Uterus (tissue), 4 donors: ENCODE results near the gene ZFYVE21. TPM values are rescaled to one million over a fixed set of nuclear protein-coding genes. Genes with fewer than 3 reads are reported as not detected.

ENCODE experiments used
- DNase-seq, 2 donors: peaks; one replicate each; pipeline ENCODE4 v3.0.0-alpha.2; 2019 to 2020
- H3K27ac ChIP-seq, 2 donors: fragments of 200-600 bp; sonication (generic); 1 replicate in 1 of 2; 2 replicates in 1 of 2; pipeline ENCODE4 v1.5.1; 2016 to 2018
- H3K27me3 ChIP-seq, 2 donors: fragments of 200-600 bp; sonication (generic); one replicate each; pipeline ENCODE4 v1.5.1; 2018 to 2019; ENCODE audit warnings: control low read depth in 1 of 2
- H3K36me3 ChIP-seq, 2 donors: fragments of 200-600 bp; sonication (generic); one replicate each; pipeline ENCODE4 v1.5.1; 2019; ENCODE audit warnings: control low read depth in 1 of 2
- H3K4me1 ChIP-seq, 2 donors: fragments of 200-600 bp; sonication (generic); one replicate each; pipeline ENCODE4 v1.5.1; 2018 to 2019; ENCODE audit warnings: control low read depth in 1 of 2
- H3K4me3 ChIP-seq, 2 donors: fragments of 200-600 bp; sonication (generic); 1 replicate in 1 of 2; 2 replicates in 1 of 2; pipeline ENCODE4 v1.5.1; 2018 to 2019; ENCODE audit warnings: mild to moderate bottlenecking in 1 of 2
- H3K9me3 ChIP-seq, 2 donors: fragments of 200-600 bp; sonication (generic); one replicate each; pipeline ENCODE4 v1.5.1; 2019; ENCODE audit warnings: control low read depth in 1 of 2
- CTCF ChIP-seq, 4 experiments: fragments of 200-600 bp in 2 of 4; fragments of 450-650 bp in 2 of 4; sonication (generic) in 2 of 4; IDR thresholded peaks; one replicate each; pipeline ENCODE4 v1.5.1; 2016 to 2019; ENCODE audit warnings: antibody characterized with exemption in 4 of 4, mild to moderate bottlenecking in 2 of 4, moderate library complexity in 1 of 4
- POLR2A ChIP-seq, 2 donors: fragments of 450-650 bp; IDR thresholded peaks; one replicate each; pipeline ENCODE4 v1.6.1; 2016; ENCODE audit warnings: antibody characterized with exemption in 2 of 2, mild to moderate bottlenecking in 1 of 2, moderate library complexity in 1 of 2
- intact Hi-C: fragments of 100-400 bp; cut with DNase I; formaldehyde crosslinking; loops from one replicate; pipeline ENCODE4 v1.15.1; 2023; ENCODE audit warnings: low total_unique reads
- total RNA-seq, 4 donors: library from RNA; depleted of rRNA in 3 of 4; stranded (reverse); fragments of >200 nt in 3 of 4; gene quantifications; one replicate each; pipeline versions ENCODE4 v1.1.0 to v1.2.4, GENCODE V29; 2014 to 2023
- donor health status: DM: yes; HTN: yes; CAD: no.

The ZFYVE21 gene
- total RNA-seq, 4 donors from 2014 or later: 73.2 to 276 (median 103) TPM

- Histone ChIP-seq H3K27me3 (no peaks in the 10 kb centered on the region), H3K9me3 (no peaks in the 10 kb centered on the region), H3K4me1 (peaks cover 11 to 17% of the 10 kb centered on the region in 2 donors), H3K27ac (no peak overlapping the region), H3K4me3 (no peak overlapping the region), H3K36me3 (no peaks in the 10 kb centered on the region)
- intact Hi-C loops: no loop called here
- no peak for TF ChIP-seq CTCF (IDR thresholded peaks at IDR 0.05)
- TF ChIP-seq POLR2A (IDR thresholded peaks at IDR 0.05): no peak
- no peak for DNase-seq
Measured at GRCh38 chr14:103699901-103700752, 15.5 kb upstream of the ZFYVE21 start.

GRCh38 chr14:103700753-103701490, 14.7 kb upstream of the ZFYVE21 start:
- no peak overlapping the region for H3K27ac ChIP-seq
- no peaks in the 10 kb centered on the region for H3K36me3 ChIP-seq

GRCh38 chr14:103702095-103702494, 13.5 kb upstream of the ZFYVE21 start:
- no peaks in the 10 kb centered on the region for H3K27me3 ChIP-seq
- DNase-seq: no peak
- H3K4me3 ChIP-seq: no peak overlapping the region
- no peaks in the 10 kb centered on the region for H3K9me3 ChIP-seq
- peaks cover 7 to 12% of the 10 kb centered on the region in 2 donors for H3K4me1 ChIP-seq
- no peak overlapping the region for H3K27ac ChIP-seq
- TF ChIP-seq CTCF (IDR thresholded peaks at IDR 0.05) (no peak), POLR2A (IDR thresholded peaks at IDR 0.05) (no peak)
- intact Hi-C loops: no loop called here
- no peaks in the 10 kb centered on the region for H3K36me3 ChIP-seq

More at GRCh38 chr14:103700753-103701490, 14.7 kb upstream of the ZFYVE21 start:
- intact Hi-C loops: no loop called here
- DNase-seq: no peak
- Histone ChIP-seq H3K4me1 (peaks cover 11 to 17% of the 10 kb centered on the region in 2 donors), H3K9me3 (no peaks in the 10 kb centered on the region), H3K27me3 (no peaks in the 10 kb centered on the region), H3K4me3 (no peak overlapping the region)
- TF ChIP-seq CTCF (IDR thresholded peaks at IDR 0.05) (no peak), POLR2A (IDR thresholded peaks at IDR 0.05) (no peak)

GRCh38 chr14:103702497-103703432, 12.8 kb upstream of the ZFYVE21 start:
- TF ChIP-seq POLR2A (IDR thresholded peaks at IDR 0.05) (no peak), CTCF (IDR thresholded peaks at IDR 0.05) (no peak)
- H3K4me3 ChIP-seq: no peak overlapping the region
- no peaks in the 10 kb centered on the region for H3K27me3 ChIP-seq
- intact Hi-C loops: no loop called here
- H3K27ac ChIP-seq: no peak overlapping the region
- no peak for DNase-seq
- H3K36me3 ChIP-seq: no peaks in the 10 kb centered on the region
- peaks cover 1 to 5% of the 10 kb centered on the region in 2 donors for H3K4me1 ChIP-seq
- no peaks in the 10 kb centered on the region for H3K9me3 ChIP-seq
